GM12865 (cell line): ENCODE data around the gene GLT1D1.
"Not testable (repeated sequence)": the region's sequence is repeated elsewhere in the genome, so short reads cannot be mapped to it uniquely, and the experiment has no call there.

ENCODE experiments used
- DNase-seq: peaks from one replicate; pipeline ENCODE4 v3.0.0; 2010; ENCODE audit warnings: low read depth
- H3K4me3 ChIP-seq: 2 replicates; pipeline ENCODE4 v1.5.1; 2011; ENCODE audit warnings: mild to moderate bottlenecking, low read depth, low read length, control low read depth
- CTCF ChIP-seq: IDR thresholded peaks from 2 replicates; pipeline ENCODE4 v1.5.1; 2011; ENCODE audit warnings: low read length, control low read depth, low read depth, inconsistent platforms; ENCODE audit not compliant: insufficient read depth; ENCODE audit errors: missing control alignments

GLT1D1 gene

GRCh38 chr12:128830505-128830893, 22.8 kb upstream of the GLT1D1 start:
- peak; percentile 92 for DNase-seq
- no peak for TF ChIP-seq CTCF
- peak overlapping the region; percentile 7; the same call in 1 of the 2 replicates for H3K4me3 ChIP-seq

- TF ChIP-seq CTCF: no peak
- no peak overlapping the region for H3K4me3 ChIP-seq
- DNase-seq: no peak
These were observed 19.9 kb upstream of the GLT1D1 start for GRCh38 chr12:128833418-128833817.

GRCh38 chr12:128839885-128840284, 13.4 kb upstream of the GLT1D1 start:
- H3K4me3 ChIP-seq, DNase-seq: not testable (repeated sequence)

GRCh38 chr12:128840862-128841468, 12.3 kb upstream of the GLT1D1 start:
- TF ChIP-seq CTCF: no peak
- H3K4me3 ChIP-seq: no peak overlapping the region; the same call in 1 of the 2 replicates
- DNase-seq: peak; percentile 80

- TF ChIP-seq CTCF: no peak
- no peak for DNase-seq
- no peak overlapping the region for H3K4me3 ChIP-seq
These were observed 10.7 kb upstream of the GLT1D1 start for GRCh38 chr12:128842579-128842978.

GRCh38 chr12:128843538-128843937, 9.7 kb upstream of the GLT1D1 start:
- DNase-seq: no peak
- no peak for TF ChIP-seq CTCF

GRCh38 chr12:128844031-128844635, 9.1 kb upstream of the GLT1D1 start:
- TF ChIP-seq CTCF: peak; percentile 49
- DNase-seq: peak; percentile 54
- H3K4me3 ChIP-seq: no peak overlapping the region

More at GRCh38 chr12:128843538-128843937, 9.7 kb upstream of the GLT1D1 start:
- H3K4me3 ChIP-seq: no peak overlapping the region

- H3K4me3 ChIP-seq, DNase-seq: not testable (repeated sequence)
These were observed 6.6 kb upstream of the GLT1D1 start for GRCh38 chr12:128846671-128847070.
